Endothelial cell (in vitro differentiated cells): ENCODE data around the gene PRKAR2B. TPM values are rescaled to one million over a fixed set of nuclear protein-coding genes. Genes with fewer than 3 reads are reported as not detected.

ENCODE experiments used
- DNase-seq: peaks from one replicate; pipeline ENCODE4 v3.0.0; 2021; ENCODE audit warnings: low spot score
- H3K27ac Mint-ChIP-seq: one replicate; pipeline ENCODE4 v1.8.0; 2021; ENCODE audit warnings: mixed read lengths, inconsistent platforms; ENCODE audit not compliant: unreplicated experiment
- H3K27me3 Mint-ChIP-seq: one replicate; pipeline ENCODE4 v1.8.0; 2021; ENCODE audit warnings: mild to moderate bottlenecking, moderate library complexity, mixed read lengths, inconsistent platforms; ENCODE audit not compliant: unreplicated experiment
- H3K36me3 Mint-ChIP-seq: one replicate; pipeline ENCODE4 v1.8.0; 2021; ENCODE audit warnings: mild to moderate bottlenecking, low read depth, mixed read lengths, inconsistent platforms; ENCODE audit not compliant: unreplicated experiment
- H3K4me1 Mint-ChIP-seq: one replicate; pipeline ENCODE4 v1.8.0; 2021; ENCODE audit warnings: mild to moderate bottlenecking, mixed read lengths, inconsistent platforms; ENCODE audit not compliant: unreplicated experiment
- H3K4me3 Mint-ChIP-seq: one replicate; pipeline ENCODE4 v1.8.0; 2021; ENCODE audit warnings: mild to moderate bottlenecking, mixed read lengths, inconsistent platforms; ENCODE audit not compliant: unreplicated experiment
- H3K9me3 Mint-ChIP-seq: one replicate; pipeline ENCODE4 v1.8.0; 2021; ENCODE audit warnings: mixed read lengths, inconsistent platforms; ENCODE audit not compliant: unreplicated experiment
- total RNA-seq: library from RNA; stranded (reverse); fragmentation: NEBNext Ultra II Directional; extraction: Animal tissue kit (Norgen Biotek cat#: 25700); gene quantifications from one replicate; pipeline ENCODE4 v1.2.1, GENCODE V29; 2021; ENCODE audit not compliant: unreplicated experiment
- TF ChIP-seq, protein P1 (sequence below): fragments of 200-600 bp; sonication (generic); IDR thresholded peaks from one replicate; pipeline ENCODE4 v1.5.0; 2021; ENCODE audit warnings: antibody characterized with exemption; ENCODE audit not compliant: unreplicated experiment

The PRKAR2B gene
- total RNA-seq, 1 donor from 2014 or later: 28.4 TPM

DNA sequence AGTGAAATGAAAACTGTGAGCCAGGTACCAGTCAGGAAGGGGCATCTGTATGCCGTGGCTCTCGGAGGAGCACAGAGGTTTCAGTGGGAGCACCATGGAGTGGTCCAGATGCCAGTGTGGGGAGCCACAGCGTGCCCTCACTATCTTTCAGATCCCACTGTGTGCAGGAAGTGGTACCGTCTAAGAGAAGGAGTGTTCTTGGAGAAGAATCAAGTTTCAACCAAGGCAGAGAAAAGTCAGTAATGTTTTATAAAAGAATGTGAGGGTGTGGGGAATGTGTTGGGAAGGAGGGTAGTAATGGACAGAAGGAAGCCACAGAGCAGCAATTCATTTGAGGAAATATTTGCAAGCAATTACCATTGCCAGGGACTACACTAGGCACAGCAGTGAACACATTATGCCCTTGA is 35.6 kb downstream of the PRKAR2B start:
- H3K4me1 Mint-ChIP-seq: peaks cover 42% of the 10 kb centered on the region
- H3K4me3 Mint-ChIP-seq: no peak overlapping the region
- no peaks in the 10 kb centered on the region for H3K27me3 Mint-ChIP-seq
- TF ChIP-seq, protein P1, sequence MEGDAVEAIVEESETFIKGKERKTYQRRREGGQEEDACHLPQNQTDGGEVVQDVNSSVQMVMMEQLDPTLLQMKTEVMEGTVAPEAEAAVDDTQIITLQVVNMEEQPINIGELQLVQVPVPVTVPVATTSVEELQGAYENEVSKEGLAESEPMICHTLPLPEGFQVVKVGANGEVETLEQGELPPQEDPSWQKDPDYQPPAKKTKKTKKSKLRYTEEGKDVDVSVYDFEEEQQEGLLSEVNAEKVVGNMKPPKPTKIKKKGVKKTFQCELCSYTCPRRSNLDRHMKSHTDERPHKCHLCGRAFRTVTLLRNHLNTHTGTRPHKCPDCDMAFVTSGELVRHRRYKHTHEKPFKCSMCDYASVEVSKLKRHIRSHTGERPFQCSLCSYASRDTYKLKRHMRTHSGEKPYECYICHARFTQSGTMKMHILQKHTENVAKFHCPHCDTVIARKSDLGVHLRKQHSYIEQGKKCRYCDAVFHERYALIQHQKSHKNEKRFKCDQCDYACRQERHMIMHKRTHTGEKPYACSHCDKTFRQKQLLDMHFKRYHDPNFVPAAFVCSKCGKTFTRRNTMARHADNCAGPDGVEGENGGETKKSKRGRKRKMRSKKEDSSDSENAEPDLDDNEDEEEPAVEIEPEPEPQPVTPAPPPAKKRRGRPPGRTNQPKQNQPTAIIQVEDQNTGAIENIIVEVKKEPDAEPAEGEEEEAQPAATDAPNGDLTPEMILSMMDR: no peak
- peak overlapping the region; percentile 77 for H3K27ac Mint-ChIP-seq
- no peaks in the 10 kb centered on the region for H3K9me3 Mint-ChIP-seq
- peaks cover 7% of the 10 kb centered on the region for H3K36me3 Mint-ChIP-seq
- DNase-seq: no peak

DNA sequence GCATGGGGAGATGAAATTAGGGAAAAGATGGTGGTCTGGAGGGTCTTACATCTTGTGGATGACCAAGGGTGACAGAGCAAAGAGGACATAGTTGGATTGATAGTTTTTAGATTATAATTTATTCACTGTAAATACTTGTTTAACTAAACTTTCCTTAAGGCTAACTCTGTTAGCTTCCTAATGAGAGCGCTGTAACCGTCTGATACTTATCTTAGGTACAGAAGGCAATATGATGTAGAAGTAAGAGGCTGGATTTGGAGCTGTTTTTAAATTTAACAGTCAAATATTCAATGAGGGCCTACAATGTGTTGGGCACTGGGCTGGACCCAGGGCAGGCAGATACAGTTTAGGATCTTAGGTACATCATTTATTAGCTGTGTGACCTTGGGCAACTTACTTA is 36.0 kb downstream of the PRKAR2B start:
- H3K27me3 Mint-ChIP-seq: no peaks in the 10 kb centered on the region
- TF ChIP-seq, protein P1: no peak
- DNase-seq: no peak
- H3K27ac Mint-ChIP-seq: peak overlapping the region; percentile 77
- peaks cover 41% of the 10 kb centered on the region for H3K4me1 Mint-ChIP-seq
- H3K9me3 Mint-ChIP-seq: no peaks in the 10 kb centered on the region
- H3K36me3 Mint-ChIP-seq: peaks cover 7% of the 10 kb centered on the region
- no peak overlapping the region for H3K4me3 Mint-ChIP-seq

DNA sequence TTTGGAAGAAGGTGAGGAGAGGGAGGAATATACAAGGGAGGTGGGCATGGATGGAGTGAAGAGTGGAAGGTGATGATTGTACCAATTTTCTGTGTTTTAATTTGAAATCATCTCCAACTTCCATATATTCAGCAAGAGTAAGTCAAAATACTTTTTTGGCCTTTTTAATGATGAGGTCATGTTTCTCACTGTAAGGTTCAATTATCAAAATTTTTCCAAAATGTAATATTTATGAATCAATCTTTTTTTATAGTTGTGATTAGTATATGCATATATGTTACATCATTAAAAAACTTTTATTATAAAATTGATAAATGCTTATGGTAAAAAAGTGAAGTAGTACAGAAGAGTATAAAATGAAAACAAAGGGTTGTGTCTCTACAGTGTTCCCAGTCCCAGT is 40.7 kb downstream of the PRKAR2B start:
- H3K27me3 Mint-ChIP-seq: no peaks in the 10 kb centered on the region
- TF ChIP-seq, protein P1: no peak
- peaks cover 12% of the 10 kb centered on the region for H3K4me1 Mint-ChIP-seq
- peaks cover 2% of the 10 kb centered on the region for H3K36me3 Mint-ChIP-seq
- H3K9me3 Mint-ChIP-seq: no peaks in the 10 kb centered on the region
- H3K27ac Mint-ChIP-seq: no peak overlapping the region
- no peak for DNase-seq
- no peak overlapping the region for H3K4me3 Mint-ChIP-seq

DNA sequence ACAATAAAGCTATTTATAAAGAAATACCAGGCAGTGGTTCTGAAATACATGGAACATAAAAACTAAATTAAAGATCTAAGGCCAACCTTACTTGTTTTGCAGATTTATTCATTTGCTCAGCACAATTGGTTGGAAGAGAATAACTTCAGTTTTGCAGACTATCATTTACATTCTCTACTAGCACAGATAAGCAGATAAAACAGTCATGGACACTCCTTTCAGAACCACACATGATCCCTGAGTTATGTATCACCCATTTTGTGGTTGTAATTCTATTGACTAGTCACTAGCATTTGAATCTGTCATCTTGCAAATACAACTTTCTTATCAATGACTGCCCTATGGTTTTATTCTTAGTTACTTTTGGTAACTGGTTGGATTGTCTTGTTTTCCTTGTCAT is 45.1 kb downstream of the PRKAR2B start:
- H3K27ac Mint-ChIP-seq: no peak overlapping the region

DNA sequence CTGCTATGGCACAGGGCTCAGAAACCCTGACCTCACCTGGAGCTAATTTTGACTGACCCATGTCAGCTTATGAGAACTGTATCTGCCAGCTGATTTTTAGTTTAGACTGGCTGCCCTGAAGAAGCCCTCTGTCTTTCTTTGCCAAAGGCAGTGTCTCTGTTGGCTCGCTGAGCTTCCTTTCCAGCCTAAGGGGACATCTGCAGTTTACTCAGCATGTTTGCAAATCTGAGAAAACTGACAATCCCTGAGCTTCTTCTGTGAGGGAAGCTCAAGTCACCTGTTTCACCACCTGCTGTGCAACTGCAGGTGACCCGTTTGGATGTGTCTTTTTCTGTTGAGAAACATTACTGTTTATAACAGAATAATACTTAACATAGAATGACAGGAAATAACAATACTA is 46.0 kb downstream of the PRKAR2B start:
- no peaks in the 10 kb centered on the region for H3K9me3 Mint-ChIP-seq
- no peak for DNase-seq
- no peaks in the 10 kb centered on the region for H3K36me3 Mint-ChIP-seq
- no peak overlapping the region for H3K27ac Mint-ChIP-seq
- no peak overlapping the region for H3K4me3 Mint-ChIP-seq
- peaks cover 2% of the 10 kb centered on the region for H3K27me3 Mint-ChIP-seq
- TF ChIP-seq, protein P1: no peak
- peaks cover 30% of the 10 kb centered on the region for H3K4me1 Mint-ChIP-seq

More for the DNA sequence above, 45.1 kb downstream of the PRKAR2B start:
- Mint-ChIP-seq H3K36me3 (no peaks in the 10 kb centered on the region), H3K4me3 (no peak overlapping the region), H3K27me3 (peaks cover 2% of the 10 kb centered on the region), H3K4me1 (peaks cover 30% of the 10 kb centered on the region), H3K9me3 (no peaks in the 10 kb centered on the region)
- TF ChIP-seq, protein P1: no peak
- no peak for DNase-seq
